Activated naive CD8-positive, alpha-beta T cell treated with anti-CD3 and anti-CD28 coated beads, Interleukin-2, amount 50 U/mL, for 16 hours (primary cell): Measurements from ENCODE around the gene TRAPPC2B.
A peak's percentile ranks its signal among the peaks of the same experiment; 100 is the strongest.

ENCODE experiments used
- DNase-seq: peaks from one replicate; pipeline ENCODE4 v3.0.0-alpha.2; 2020; ENCODE audit warnings: low read depth, low spot score

Gene TRAPPC2B

GRCh38 chr19:57362997-57363687 is at the start of gene TRAPPC2B, which contains the start of gene ZNF547:
Gene TRAPPC2B, plus strand, starts transcription at chr19:57363551. Its CDS starts 1,283 bp downstream, at chr19:57364834.
Gene ZNF547, plus strand, starts transcription at chr19:57363551. Its CDS starts 5,005 bp downstream, at chr19:57368556.
- DNase-seq = peak; percentile 96

DNA sequence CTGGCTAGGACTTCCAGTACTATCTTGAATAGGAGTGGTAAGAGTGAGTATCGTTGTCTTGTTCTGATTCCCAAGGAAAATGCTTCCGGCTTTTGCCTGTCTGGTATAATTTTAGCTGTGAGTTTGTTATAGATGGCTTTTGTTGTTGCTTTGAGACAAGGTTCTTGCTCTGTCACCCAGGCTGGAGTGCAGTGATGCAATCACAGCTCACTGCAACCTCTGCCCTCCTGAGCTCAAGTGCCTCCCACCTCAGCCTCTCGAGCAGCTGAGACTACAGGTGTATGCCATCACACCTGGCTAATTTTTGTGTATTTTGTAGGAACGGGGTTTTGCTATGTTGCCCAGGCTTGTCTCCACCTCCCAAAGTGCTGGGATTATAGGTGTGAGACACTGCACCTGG is 49.2 kb upstream of the TRAPPC2B start:
- DNase-seq = no peak

DNA sequence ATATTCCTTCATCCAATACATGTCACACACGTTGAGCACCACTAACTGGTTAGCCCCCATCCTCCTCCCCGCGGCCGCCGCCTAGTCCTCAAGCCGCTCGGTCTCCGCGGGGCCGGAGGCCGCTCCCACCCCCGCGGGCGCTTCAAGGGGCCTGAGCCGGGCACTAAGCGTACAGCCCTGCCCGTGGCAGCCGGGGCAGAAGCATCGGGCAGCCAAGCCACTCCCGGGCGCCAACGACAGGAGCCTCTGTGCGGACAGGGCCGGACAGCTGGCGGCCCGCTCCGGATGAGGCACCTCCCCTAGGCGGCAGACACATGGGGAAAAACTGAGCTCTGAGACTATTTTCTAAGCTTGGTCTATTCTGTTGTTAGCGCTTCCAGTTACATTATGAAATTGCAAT is 45.8 kb upstream of the TRAPPC2B start:
- DNase-seq = no peak

- no peak for DNase-seq
Observed at GRCh38 chr19:57319869-57320179, 43.5 kb upstream of the TRAPPC2B start.

DNA sequence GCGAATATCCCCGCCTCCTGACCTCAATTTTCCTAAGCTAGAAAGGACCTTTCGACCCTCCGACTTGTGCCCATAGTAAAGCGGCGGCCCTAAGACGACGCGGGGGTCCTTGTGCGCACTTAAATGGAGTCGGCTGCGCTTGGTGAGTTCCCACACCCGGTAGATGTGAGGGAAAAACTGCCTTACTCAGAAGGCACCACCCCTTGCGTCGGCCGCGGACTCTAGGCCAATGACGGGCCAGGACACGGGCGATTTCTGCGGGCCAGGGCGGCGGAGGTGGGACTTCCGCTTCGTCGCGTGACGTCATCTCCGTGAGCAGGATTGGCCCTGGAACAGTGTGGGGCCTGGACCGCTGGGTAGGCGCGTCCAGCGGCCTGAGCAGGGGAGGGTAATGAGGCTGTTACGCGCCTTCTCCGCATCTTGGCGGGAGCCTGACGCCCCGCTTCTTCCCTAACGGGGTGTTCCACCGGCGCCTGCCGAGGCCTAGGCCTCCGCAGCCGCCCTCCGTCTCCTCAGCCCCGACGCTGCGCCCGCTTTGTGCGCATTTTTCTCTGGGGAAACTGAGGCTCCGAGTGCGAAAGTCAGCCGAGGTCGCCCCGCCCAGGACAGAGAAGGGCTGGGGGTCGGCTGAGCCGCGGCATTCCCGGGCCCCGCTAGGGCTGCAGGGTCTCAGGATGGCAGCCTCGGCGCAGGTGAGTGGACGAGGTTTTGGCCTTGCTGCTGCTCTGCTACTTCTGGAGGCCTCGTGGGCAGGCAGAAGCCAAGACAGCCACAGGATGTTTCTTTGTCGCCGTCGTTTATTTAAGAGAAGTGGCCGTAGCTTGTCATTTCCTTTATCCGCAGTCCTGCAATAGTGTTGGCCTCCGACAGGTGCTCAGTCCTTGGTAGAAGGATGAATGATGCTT is 42.9 kb upstream of the TRAPPC2B start, which contains the start of gene ZNF543:
ZNF543 (plus strand) TSS at position 293 of the 905 bp plus-strand sequence; CDS start at position 675, 382 bp downstream.
- DNase-seq = peak; percentile 85

DNA sequence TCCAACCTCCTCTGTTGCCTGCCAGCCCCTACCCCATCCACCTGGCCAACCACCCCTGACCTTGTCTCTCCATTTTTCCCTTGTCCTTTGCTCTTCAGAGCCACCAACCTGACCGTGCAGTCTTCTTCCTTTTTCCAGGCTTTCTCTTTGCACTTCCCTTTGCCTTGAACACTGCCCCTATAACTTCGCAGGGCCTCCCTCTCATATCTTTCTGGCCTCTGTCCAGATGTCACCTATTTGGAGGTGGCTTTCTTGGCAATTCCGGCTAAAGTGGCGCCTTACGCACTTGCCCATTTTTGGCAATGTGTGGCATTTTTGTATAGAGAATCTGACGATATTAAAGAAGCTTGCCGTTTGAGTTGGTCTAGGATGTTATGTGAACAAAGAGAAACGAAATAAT is 42.2 kb upstream of the TRAPPC2B start:
- no peak for DNase-seq

- no peak for DNase-seq
Observed at GRCh38 chr19:57321751-57322150, 41.6 kb upstream of the TRAPPC2B start.

- no peak for DNase-seq
Observed at GRCh38 chr19:57324992-57325391, 38.4 kb upstream of the TRAPPC2B start.

DNA sequence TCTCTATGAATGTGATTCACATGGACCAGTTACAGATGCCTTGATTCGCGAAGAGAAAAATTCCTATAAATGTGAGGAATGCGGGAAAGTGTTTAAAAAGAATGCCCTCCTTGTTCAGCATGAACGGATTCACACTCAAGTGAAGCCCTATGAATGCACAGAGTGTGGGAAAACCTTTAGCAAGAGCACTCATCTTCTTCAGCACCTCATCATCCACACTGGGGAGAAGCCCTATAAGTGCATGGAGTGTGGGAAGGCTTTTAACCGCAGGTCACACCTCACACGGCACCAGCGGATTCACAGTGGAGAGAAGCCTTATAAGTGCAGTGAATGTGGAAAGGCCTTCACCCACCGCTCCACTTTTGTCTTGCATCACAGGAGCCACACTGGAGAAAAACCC is 35.4 kb upstream of the TRAPPC2B start:
- DNase-seq = no peak

DNA sequence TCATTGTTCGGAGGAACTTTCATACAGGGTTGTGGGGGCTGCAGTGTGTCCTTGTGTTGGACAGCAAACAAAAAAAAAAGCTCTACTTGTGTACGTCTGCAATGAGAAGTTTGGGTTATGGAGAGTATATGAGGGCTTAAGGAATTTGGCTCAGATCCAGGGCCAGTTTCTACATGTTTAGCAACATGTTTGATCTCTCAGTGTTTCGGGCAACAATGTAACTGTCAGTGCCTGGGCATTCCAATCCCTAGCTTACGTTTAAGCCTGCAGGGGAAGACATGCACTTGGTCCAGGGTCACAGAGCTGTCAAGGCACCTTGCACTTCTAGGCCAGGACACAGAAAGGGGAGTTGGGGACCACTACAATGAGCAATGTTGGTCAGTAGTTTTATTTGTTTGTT is 29.2 kb upstream of the TRAPPC2B start:
- DNase-seq = no peak

DNA sequence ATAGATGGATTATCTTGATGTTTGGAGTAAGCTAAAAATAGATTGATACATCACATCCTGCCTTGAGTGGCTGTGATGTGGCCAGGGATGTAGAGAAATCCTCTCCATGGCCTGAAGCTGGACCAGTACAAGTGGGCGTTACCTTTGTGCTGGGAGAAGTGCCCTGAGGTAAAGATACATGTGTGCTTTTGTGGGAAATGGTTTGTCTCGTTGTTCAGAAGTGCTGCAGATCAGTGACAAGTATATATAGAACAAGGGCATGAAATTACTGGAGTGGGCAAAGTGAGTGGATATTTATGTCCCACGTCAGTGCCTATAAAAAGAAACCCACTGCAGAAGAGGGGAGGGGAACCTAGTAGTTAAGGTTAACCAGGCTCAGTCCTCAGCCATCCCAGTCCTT is 24.5 kb upstream of the TRAPPC2B start:
- DNase-seq = no peak

DNA sequence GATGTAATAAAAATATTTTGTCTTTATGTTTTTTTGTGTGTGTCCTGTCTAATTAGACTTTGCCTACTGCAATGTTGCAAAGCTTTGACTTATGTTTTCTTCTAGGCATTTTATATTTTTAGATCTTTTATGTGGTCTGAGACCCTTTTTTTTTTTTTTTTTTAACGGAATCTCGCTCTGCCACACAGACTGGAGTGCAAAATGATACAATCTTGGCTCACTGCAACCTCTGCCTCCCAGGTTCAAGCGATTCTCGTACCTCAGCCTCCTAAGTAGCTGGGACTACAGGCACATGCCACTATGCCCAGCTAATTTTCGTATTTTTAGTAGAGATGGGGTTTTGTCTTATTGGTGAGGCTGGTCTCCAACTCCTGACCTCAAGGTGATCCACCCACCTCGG is 20.8 kb upstream of the TRAPPC2B start:
- no peak for DNase-seq

DNA sequence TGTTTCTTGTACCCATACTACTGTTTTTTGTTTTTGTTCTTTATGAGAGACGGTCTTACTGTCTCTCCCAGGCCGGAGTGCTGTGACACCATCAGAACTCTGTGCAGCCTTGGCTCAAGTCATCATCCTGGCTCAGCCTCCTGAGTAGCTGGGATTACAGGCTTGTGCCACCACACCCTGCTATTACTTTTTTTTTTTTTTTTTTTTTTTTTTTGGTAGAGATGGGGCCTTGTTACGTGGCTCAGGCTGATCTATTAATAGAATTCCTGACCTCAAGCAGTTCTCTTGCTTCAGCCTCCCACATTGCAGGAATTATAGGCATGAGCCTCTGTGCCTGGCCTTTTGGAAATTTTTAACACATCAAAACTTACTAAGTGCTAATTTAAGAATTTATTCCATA is 15.2 kb upstream of the TRAPPC2B start:
- DNase-seq = no peak

- DNase-seq = peak; percentile 64
Observed at GRCh38 chr19:57350877-57351805, 12.2 kb upstream of the TRAPPC2B start, which contains the start of gene ZNF304. Gene ZNF304, plus strand, starts transcription at chr19:57351271. Its CDS starts 394 bp downstream, at chr19:57351665.

DNA sequence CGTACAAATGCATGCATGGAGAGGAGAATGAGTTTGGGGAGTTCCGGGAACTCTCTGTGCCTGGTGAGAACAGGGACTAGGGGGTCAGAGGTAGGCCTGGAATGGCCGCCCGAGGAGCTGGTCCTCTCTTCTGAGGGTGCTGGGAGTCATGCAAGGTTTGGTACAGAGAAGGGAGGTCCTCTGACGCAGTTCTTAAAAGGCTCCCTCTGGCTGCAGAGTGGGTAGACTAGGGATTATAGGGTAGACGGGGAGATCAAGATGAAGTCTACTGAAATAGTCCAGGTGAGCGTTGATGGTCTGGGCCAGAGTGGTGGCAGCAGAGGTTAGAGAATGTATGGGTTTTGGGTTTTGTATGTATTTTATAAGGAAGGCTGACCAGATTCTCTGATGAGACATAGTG is 11.5 kb upstream of the TRAPPC2B start:
- DNase-seq = no peak

DNA sequence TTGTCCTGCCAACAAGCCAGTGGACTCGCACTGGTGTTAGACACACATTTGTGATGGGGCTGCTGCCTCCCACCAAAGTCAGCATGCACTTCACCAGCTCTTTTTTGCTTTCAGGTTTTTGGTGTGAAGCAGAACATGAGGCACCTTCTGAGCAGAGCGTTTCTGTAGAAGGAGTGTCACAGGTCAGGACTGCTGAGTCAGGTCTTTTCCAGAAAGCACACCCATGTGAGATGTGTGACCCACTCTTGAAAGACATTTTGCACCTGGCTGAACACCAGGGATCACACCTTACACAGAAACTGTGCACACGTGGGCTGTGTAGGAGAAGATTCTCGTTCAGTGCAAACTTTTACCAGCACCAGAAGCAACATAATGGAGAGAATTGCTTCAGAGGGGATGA is 7.4 kb upstream of the TRAPPC2B start:
- DNase-seq = no peak

- DNase-seq = no peak
Observed at GRCh38 chr19:57357406-57357805, 5.9 kb upstream of the TRAPPC2B start.

DNA sequence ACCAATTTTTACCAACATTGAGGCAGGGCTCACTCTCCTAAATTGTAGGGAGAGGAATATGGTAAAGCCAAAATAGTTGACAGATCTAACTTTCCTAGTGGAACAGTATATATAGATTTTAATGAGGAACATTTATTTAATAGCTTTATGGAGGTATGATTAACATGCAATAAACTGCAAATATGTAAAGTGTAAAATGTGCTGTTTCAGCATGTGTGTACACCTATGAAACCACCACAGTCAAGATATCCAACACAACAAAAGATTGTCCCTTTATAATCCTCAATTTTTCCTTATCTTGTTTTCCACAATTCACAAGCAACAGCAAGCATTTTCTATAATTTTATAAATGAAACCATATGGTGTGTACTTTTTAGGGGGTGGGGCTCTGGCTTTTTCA is 4.1 kb upstream of the TRAPPC2B start:
- no peak for DNase-seq

GRCh38 chr19:57362419-57362818 is 932 bp upstream of the TRAPPC2B start:
- DNase-seq = no peak

DNA sequence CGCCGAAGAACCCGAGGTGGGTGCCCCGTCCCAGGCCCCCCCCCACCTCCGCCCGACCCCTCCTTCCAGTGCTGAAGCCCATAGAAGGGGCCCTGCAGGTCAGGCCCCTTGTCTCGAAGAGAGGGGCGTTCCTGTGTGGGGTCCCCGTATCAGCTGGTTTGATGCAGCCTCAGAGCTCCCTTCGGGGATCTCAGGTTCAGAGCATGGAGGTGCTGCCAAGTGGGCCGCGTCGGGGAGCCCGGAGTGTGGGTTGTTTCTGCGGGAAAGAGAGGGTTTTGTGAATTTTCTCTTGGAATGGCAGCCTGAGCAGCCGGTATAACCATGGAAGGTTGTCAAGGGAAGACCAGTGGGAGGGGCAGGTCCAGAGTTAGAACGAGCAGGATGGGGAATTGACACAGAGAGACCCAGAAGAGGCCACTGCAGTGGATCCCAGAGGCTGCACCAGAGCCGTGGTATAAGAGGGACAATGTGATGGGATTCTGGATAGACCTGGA is 384 bp downstream of the TRAPPC2B start:
- no peak for DNase-seq

GRCh38 chr19:57366776-57367175 is 3.4 kb downstream of the TRAPPC2B start:
- no peak for DNase-seq
